Stimulated activated CD4-positive, alpha-beta T cell treated with anti-CD3 and anti-CD28 coated beads, Interleukin-1b, Interleukin-23, amount 100 ng/mL, for 48 hours (primary cell): ENCODE data around the gene SCN9A.
"Not testable (repeated sequence)": the region's sequence is repeated elsewhere in the genome, so short reads cannot be mapped to it uniquely, and the experiment has no call there.

Source experiments
- DNase-seq: peaks from one replicate; pipeline ENCODE4 v3.0.0-alpha.2; 2020

SCN9A gene

GRCh38 chr2:166375736-166376487 is at the start of gene SCN9A:
Gene SCN9A (minus strand): TSS chr2:166375944. CDS start chr2:166311756, 64,188 bp downstream.
- DNase-seq = peak; percentile 6

GRCh38 chr2:166424841-166425240 is 49.1 kb upstream of the SCN9A start:
- no peak for DNase-seq

GRCh38 chr2:166419616-166419934 is 43.8 kb upstream of the SCN9A start:
- DNase-seq = no peak

- no peak for DNase-seq
Observed at GRCh38 chr2:166418853-166419615, 43.3 kb upstream of the SCN9A start.

- DNase-seq = no peak
Observed at GRCh38 chr2:166417669-166418068, 41.9 kb upstream of the SCN9A start.

GRCh38 chr2:166413255-166413654 is 37.5 kb upstream of the SCN9A start:
- DNase-seq = no peak

- DNase-seq = no peak
Observed at GRCh38 chr2:166411473-166412230, 35.9 kb upstream of the SCN9A start.

- DNase-seq = no peak
Observed at GRCh38 chr2:166410828-166411472, 35.2 kb upstream of the SCN9A start.

- not testable (repeated sequence) for DNase-seq
Observed at GRCh38 chr2:166407746-166408145, 32.0 kb upstream of the SCN9A start.

GRCh38 chr2:166406374-166406773 is 30.6 kb upstream of the SCN9A start:
- DNase-seq = no peak

GRCh38 chr2:166405569-166405926 is 29.8 kb upstream of the SCN9A start:
- no peak for DNase-seq

GRCh38 chr2:166404831-166405568 is 29.3 kb upstream of the SCN9A start:
- DNase-seq = no peak

- DNase-seq = no peak
Observed at GRCh38 chr2:166394245-166394644, 18.5 kb upstream of the SCN9A start.

GRCh38 chr2:166393008-166393407 is 17.3 kb upstream of the SCN9A start:
- DNase-seq = no peak

- no peak for DNase-seq
Observed at GRCh38 chr2:166388481-166389070, 12.8 kb upstream of the SCN9A start.

GRCh38 chr2:166385313-166385712 is 9.6 kb upstream of the SCN9A start:
- no peak for DNase-seq

- DNase-seq = no peak
Observed at GRCh38 chr2:166384774-166385173, 9.0 kb upstream of the SCN9A start.

GRCh38 chr2:166382448-166382847 is 6.7 kb upstream of the SCN9A start:
- DNase-seq = no peak

GRCh38 chr2:166380615-166381014 is 4.9 kb upstream of the SCN9A start:
- no peak for DNase-seq

GRCh38 chr2:166376873-166377272 is 1.1 kb upstream of the SCN9A start:
- no peak for DNase-seq

- DNase-seq = no peak
Observed at GRCh38 chr2:166376488-166376828, 714 bp upstream of the SCN9A start.

GRCh38 chr2:166375195-166375735 is 479 bp downstream of the SCN9A start:
- no peak for DNase-seq
